SKM-1 treated with dmso at 0.1 percent for 144 hours (cell line): ENCODE measurements around the gene PARP8.
"Not testable (repeated sequence)": the region's sequence is repeated elsewhere in the genome, so short reads cannot be mapped to it uniquely, and the experiment has no call there.

ENCODE experiments used
- DNase-seq: peaks from one replicate; lab custom pipeline; 2025; ENCODE audit not compliant: unreplicated experiment; lab: John Stamatoyannopoulos, UW

Gene PARP8

DNA sequence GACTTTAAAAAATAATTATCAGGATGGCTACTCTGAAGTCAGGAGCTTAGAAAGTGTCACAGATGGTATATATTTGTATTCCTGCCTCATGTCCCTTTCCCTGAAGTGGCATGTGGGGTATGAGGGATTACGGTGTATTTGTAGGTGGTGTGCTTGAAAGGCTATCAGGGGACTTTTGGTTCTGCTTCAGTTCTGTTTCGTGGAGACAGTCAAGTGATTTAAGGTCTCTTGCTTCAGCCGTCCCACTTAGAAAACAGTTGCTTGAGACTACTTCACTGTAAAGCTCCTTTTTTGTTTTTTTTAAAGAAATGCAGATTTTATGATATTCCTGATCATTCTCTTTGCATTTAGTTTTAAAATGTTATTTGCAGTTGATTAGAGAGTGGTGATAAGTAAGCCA is 18.3 kb downstream of the PARP8 start:
- no peak for DNase-seq

DNA sequence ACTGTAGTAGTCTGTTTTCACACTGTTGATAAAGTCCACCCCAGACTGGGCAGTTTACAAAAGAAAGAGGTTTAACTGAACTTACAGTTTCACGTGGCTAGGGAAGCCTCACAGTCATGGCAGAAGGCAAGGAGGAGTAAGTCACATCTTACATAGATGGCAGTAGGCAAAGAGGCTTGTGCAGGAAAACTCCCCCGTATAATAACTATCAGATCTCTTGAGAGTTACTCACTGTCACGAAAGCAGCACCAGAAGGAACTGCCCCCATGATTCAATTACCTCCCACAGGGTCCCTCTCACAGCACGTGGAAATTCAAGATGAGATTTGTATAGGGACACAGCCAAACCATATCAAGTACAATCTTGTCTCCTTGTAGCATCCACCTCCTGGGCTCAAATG is 21.1 kb downstream of the PARP8 start:
- no peak for DNase-seq

DNA sequence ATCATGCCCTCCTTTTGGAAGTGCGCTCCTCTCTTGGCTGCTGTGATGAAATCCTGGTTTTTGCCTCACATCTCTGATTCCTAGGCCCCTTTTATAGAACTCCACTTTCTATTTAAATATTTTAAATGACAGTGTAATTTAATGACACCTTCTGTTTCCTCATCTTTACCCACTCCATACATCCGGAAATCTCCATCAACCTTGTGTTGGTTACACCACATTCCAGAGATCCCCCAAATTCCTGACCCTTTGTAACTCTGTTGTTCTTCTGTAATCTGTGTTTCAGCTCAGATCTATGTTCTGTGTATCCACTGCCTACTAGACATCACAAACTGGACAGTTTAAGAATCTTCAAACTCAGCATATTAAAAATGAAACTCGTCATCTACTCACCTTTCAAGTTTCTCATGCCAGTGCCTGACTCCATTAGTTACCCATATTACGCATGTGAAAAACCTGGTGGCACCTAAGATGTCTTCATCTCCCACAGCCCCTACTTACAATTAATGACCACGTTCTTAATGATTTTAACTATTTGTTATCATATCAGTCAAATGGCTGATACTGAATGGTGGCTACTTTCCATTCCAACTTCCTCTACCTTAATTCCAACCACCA is 25.1 kb downstream of the PARP8 start:
- DNase-seq = no peak

DNA sequence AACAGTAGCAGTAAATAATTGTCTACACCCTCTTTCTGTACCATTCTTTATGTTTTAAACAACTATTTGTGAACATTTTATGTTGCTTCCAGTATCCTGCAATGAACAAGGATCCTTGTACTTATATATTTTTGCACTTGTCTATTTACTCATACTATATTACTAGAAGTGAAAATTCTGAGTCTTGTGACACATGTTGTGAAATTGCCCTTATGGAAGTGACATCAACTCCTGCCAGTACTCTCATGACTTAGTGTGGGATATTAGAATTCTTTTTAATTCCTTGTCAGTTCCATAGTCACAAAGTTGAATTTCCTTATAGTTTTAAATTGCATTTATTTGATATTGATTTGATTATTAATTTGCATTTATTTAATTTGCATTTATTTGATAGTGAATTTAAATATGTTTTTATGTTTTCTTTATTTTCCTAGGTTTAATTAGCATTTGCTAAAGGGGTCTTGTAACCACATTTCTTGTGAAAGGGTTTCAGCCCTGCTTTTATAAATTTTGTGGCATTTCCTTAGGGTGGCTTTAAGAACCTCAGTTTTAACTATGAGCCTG is 27.7 kb downstream of the PARP8 start:
- DNase-seq = peak; percentile 31

DNA sequence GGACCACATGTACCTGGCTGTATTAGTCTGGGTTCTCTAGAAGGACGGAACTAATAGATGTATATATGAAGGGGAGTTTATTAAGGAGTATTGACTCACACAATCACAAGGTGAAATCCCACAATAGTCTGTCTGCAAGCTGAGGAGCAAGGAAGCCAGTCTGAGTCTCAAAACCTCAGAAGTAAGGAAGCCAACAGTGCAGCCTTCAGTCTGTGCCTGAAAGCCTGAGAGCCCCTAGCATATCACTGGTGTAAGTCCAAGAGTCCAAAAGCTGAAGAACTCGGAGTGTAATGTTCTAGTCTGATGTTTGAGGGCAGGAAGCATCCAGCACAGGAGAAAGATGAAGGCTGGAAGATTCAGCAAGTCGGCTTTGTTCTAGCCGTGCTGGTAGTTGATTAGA is 28.2 kb downstream of the PARP8 start:
- DNase-seq = not testable (repeated sequence)

DNA sequence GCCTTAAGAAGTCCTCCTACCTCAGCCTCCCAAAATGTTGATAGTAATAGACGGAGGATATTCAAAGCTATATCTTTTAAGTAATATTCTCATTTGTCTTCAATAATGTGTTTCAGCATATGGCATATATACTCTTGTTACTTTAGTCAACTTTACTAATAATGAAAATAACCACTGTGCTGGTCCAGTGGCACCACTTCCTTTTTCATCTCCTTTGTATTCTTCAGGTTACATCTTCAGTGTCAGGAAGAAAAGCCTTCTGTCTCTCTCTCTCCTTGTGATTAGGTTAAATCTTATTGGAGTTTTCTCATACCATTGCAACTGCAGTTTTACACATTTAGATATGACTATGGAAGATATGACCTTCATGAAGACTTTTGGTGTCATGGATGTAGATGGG is 31.3 kb downstream of the PARP8 start:
- no peak for DNase-seq

DNA sequence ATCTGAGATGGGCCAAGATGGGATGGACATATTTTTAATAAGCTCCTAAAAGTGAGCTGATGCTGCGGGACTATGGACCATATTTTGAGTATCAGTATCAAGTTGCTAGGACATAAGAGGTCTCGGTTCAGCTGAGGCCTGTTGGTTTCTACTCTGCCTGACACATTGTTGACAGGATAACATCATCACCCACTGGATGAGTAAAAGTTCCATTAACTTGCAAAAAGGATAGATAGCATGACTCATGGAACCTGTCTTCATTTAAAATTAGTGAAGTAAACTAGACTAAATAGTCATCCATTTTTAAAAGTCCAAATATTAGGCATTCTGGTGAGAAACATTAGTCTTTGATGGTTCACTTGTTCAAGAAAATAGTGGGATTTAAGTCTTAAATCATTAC is 33.3 kb downstream of the PARP8 start:
- no peak for DNase-seq

DNA sequence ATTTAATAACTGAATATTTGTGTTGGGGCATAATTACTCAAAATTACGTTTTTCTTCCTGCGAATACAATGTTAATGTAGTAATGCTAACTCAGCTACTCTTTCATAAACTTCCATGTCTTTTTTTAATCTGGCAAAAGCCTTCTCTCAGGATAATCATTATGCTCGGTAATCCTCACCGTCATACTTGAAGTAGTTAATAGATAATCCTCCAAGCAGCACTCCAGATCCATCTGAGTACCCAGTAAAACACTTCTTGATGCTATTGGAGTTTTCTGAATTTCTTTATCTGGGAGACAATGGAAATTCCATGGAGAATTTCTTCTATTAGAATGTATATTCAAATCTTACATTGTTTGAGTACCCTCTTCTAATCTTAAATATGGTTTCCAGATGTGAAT is 34.3 kb downstream of the PARP8 start:
- DNase-seq = no peak

DNA sequence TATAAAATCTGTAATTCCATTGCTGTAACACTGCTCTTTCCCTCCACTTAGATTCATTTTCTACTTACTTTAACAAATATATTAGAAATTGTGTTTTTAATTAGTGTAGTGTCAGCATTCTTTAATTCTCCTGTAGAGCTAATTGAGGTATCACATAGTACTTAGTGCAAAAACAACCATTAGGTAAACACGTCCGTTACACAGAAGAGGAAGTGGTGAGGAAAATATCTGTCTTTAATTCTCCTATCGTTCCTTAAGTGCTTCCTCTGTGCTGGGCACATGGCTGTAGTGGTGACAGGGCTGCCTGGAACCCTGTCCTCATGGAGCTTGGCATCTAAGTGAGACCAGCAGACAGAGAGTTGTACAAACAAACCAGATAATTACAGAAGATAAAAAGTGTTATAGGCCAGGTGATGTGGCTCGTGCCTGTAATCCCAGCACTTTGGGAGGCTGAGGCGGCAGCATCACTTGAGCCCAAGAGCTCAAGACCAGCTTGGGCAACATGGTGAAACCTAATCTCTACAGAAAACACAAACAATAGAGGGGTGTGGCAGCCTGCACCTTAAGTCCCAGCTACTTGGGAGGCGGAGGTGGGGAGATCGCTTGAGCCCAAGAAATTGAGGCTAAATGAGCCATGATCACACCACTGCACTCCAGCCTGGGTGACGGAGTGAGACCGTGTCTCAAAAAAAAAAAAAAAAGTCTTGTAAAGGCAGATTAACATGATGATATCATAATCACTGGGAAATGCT is 36.4 kb downstream of the PARP8 start:
- no peak for DNase-seq

DNA sequence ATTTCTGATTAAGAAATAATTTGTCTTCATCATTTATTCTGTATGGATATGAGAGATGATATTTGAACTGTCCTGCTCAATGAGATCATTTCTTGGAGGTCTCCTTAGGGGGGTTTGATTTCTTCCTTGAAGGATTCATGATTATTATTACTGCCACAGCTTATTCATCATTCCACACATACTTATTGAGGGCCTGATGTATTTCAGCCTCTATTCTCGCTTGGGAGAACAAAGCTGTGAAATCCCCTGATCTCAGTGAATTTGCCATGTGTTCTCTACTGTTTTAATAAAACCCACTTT is 36.9 kb downstream of the PARP8 start:
- DNase-seq = no peak

DNA sequence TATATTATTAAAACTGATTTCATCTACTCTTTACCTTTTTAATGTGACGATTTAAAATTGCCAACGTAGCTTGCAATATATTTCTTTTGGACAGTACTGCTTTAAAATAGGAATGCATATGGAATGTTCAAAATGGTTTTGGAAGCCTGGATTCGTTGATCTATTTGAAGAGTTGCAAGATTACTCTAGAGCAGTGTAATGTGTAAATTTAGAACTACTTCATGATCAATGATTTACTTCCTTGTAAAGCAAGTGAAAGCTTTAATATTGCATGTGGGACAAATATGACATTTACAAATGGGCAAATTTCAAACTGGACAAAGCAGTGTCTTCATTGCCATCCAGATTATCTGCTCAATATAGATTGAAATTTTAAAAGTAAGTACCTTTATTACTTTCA is 38.3 kb downstream of the PARP8 start:
- DNase-seq = no peak

DNA sequence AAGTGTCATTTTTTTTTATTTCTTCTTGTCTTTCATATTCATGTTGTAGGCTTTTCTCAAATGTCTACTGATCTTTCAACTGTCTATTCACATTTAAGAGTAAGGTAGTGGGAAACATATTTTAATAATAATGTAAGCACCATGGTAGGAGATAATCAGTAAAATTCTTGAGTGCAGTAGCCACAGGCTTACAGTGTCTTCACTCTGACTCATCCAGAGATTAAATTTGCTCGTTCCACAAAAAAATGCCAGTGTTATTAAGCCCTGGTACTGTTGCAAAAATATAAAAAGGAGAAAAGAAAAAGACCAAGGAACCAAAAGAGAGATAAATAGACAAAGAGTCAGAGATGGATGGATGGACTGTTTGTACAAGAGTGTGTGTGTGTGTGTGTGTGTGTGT is 43.0 kb downstream of the PARP8 start:
- DNase-seq = no peak

DNA sequence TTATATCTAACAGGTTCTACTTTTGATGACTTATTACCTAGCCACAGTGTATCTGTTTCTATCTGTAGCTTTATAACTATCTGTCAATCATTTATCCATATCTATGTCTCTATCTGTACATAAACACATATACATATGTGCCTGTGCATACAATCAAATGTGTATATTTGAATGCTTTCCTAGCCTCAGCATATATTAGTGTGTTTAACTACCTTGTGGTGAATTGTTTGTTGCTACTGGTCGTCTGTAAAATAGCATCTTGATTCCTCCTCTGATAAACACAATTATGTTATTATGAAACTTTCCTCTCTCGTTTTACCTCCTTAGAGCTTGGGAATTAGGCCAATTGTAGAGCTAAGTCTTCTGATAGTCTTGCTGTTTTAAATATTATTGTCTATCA is 44.4 kb downstream of the PARP8 start:
- DNase-seq = no peak

DNA sequence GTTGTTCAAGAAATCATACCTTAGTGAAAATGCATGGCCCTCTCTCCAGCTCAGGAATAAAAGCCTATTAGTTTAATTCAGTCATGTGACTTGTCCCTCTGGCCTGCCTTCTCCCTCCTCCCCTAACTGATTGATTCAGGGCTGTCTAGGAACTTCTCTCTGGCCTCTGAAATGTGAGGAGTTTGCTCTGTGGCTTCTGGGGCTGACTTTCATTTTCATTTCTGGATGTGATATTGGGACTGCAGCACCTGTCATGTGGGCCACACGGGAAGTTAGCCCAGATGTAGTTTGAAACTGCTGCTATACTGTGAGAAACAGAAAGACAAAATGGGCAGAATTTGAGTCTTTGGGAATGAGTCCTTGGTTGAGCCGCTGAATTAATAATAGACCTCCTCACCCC is 44.8 kb downstream of the PARP8 start:
- DNase-seq = no peak

DNA sequence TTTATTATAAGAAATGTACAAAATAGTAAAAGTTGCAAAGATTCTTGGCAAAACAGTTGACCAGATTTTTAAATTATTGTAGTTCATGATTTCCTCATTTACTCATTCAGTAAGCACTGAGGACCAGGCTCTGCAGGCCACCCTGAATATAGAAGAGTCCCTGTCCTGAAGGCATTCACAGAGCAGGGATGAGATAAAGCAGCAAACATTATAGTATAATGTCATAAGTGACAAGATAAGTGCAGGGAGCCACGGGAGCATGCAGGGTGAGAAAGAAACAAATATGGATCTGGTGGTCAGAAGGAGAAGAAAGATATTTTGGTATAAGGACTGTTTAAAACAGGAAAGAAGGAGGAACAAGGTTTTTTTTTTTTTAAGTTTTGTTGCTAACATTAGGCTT is 46.0 kb downstream of the PARP8 start:
- no peak for DNase-seq

DNA sequence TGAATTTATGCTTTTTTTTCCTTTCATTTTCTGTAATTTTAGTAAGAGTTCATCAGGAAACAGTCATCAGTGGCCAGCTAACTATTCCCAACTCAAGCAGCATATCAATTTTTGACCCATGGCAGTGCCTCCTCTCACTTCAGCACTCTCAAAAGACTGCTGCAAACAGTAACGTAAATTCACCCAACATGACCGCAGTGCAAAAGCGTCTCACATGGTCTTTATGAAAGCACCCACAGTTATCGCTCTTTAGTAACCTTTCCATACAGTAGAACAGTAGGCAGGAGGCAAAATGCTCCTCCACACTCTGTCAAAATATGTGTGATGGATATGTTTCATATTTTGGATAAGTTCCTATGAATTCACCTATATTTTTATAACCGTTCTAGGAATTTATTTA is 48.6 kb downstream of the PARP8 start:
- DNase-seq = no peak

DNA sequence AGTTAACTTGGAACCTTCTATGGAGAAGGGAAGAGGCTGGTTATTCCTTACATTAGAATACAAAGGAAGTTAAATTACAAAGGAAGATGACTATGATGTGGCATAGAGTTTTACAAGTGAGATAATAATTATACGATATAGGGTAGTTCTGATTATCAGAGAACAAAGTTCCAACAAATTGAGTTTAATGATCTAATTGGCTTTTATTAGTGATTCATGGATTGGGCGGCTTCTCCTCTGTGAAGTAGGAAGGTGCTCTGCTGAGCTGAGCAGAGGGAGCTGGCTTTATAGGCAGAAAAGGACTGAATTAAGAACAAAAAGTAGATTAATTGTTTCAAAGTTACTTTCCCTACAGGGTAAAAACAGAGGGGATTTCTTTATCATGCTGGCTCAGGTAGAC is 49.7 kb downstream of the PARP8 start:
- no peak for DNase-seq

DNA sequence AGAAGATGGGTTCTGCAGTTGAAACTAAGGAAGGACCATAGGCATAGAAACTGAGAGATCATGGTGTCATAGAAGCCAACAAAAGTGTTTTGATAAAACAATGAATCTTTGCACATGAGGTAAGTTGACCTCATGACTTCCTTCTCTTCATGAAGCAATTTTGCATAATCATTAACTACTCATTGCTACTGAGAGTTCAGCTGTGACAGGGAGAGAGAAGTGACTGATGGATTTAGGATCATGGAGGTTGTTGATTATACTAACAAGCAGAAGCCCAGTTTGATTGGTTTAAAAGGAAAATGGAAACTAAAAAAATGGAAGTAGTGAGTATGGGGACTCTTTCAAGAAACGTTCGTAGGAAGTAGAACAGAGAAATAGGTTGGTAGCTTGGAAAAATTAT is 51.2 kb downstream of the PARP8 start:
- DNase-seq = no peak

DNA sequence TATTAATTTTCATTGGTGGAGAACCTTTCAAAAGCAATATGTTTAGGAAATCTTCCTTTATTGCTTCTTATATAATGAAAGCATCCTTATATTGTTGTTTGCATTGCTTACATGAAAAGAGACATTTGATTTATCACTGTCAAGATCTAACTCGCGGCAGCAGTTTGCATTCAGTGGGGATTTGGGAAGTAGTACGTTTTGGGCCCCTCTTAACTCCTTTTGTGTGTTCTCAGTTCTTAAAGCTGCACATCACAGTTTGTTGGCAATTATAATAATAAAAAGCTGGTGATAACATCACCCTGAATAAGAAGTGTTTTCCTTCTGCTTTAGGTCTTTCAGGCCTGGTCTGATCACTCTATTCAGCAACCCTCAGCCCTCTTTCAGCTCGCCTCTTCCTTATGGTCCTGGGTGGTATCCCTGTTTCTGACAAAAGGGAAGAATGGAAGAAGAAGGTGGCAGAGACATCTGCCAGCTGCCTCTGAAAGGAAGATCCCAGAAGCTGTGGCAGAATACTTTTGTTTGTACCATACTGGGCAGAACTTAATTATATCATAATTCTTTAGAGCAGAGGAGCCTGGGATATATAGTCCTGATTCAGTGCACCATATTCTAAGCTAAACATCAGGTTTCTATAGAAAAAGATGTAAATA is 53.7 kb downstream of the PARP8 start:
- DNase-seq = no peak

DNA sequence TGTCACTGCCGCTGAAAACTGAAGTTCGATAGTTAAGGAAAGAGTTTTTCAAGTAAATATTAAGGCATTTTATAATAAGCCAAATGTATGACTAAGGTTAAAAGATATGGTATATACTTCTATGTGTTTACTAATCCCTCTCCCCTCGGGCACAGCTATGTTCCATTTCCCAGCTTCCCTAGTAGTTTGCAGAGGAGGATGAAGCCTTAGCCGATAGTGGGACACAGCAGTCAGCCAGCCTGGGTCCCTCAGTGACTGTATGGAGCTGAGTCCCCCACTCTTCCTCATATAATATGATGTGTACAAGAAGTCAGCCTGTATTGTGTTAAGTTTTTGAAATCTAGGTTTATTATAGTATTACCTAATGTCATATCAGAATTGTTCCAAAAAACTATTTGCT is 55.8 kb downstream of the PARP8 start:
- DNase-seq = no peak

DNA sequence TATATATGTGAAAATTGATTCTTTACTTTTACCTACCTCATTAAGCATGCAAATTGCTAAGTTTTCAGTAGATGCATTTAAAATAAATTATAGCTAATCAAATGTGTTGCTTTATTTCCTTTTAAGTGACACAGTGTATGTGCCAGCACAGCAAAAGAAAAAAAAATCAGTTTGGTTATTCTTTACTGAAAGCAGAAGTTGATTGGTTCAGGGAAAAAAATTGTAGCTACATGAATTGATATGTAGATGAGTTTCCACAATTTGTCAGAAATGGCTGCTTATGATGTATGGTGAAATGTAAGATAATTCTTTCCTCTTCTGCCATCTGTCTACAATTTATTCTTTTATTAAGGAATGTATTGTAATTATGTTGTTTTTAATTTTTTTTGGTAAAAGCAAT is 57.8 kb downstream of the PARP8 start:
- DNase-seq = no peak

DNA sequence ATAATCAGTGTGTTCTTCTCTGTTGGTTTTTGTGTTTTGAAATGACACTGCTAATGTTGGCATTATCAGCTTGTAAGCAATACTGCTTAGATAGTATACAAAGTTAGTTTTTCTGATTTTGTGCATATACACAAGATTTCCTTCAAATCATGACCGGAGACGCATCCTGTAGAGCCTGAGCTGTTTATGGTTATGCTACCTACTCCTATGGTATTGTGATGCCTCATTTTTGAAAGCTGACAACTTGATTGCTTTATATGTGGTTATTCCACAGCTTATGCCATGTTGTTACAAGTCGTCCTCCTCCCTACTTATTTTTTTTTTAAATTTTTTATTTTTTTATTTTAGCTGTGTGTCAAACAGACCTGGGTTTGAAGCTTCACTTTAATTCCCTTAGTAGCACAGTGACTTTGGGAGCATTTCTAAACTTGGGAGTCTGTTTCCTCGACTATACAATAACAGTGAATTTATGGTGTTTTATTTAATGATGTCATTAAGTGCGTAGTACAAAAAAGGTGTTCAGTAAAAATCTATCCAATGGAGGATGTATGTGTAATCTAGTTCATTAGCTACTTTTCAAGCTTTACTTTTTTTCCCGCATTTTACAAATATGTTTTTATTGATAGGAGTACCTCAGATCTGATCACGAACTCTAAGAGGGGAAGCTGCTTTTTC is 59.5 kb downstream of the PARP8 start:
- no peak for DNase-seq
